ENCODE measurements around the gene MTCL1.

MTCL1 gene

DNA sequence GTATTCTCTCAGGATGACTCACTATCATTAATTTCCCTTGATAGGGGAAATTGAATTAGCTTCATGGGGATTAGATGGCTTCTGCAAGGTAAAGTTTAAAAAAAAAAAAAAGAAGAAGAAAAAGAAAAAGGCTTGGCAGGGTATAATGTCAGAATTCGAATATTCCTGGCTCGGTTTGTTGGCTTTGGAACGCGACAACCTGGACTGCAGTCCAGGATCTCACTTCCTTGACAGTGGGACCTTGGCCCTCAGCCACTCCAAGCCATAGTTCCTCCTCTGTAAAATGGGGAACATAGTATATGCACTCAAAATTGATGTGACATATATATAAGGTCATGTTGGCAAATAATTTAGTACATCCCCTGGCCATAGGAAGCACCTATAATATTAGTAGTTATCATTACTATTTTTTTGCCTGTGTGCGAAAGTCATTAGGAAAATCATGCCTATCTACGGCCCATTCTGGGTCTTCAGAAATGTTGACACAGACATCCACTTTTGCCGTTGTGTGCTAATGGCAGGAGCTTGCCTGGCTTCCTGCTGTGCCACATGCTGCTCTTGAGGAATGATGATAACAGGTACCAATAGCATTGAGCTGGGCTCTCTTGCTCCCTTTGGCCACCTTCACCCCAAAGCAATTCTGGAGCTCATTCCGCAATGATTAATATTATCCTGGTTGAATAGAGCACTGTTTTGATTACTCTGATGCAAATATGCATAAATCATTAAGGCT lies 97.9 kb downstream of the MTCL1 start:
- no peak for DNase-seq (ENCODE audit: low read depth in 2 of 2)
- no peak overlapping the region for H3K4me3 ChIP-seq (replicated peaks in 1 of 2; ENCODE audit: low read depth in 2 of 2, low read length in 2 of 2)
- TF ChIP-seq, protein P1, sequence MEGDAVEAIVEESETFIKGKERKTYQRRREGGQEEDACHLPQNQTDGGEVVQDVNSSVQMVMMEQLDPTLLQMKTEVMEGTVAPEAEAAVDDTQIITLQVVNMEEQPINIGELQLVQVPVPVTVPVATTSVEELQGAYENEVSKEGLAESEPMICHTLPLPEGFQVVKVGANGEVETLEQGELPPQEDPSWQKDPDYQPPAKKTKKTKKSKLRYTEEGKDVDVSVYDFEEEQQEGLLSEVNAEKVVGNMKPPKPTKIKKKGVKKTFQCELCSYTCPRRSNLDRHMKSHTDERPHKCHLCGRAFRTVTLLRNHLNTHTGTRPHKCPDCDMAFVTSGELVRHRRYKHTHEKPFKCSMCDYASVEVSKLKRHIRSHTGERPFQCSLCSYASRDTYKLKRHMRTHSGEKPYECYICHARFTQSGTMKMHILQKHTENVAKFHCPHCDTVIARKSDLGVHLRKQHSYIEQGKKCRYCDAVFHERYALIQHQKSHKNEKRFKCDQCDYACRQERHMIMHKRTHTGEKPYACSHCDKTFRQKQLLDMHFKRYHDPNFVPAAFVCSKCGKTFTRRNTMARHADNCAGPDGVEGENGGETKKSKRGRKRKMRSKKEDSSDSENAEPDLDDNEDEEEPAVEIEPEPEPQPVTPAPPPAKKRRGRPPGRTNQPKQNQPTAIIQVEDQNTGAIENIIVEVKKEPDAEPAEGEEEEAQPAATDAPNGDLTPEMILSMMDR (IDR thresholded peaks at IDR 0.05; ENCODE audit: low read depth, low read length): no peak

DNA sequence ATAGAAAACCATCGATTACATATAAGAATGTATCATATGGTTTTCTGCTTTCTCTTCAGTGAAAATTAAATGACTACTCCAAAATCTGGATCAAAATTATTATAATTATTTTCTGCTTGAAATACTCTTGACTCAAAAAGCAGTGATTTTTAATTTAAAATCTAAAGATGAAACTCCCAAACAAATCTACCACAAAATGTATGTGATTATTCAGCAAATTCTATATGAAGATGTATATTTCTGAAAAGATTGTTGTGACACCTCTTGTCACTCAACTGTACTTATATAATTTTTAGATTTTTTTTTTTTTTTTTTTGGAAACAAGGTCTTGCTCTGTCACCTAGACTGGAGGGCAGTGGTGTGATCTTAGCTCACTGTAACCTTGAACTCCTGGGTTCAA lies 98.6 kb downstream of the MTCL1 start:
- no peak overlapping the region for H3K4me3 ChIP-seq (replicated peaks in 1 of 2; ENCODE audit: low read depth in 2 of 2, low read length in 2 of 2)
- TF ChIP-seq, protein P1 (IDR thresholded peaks at IDR 0.05; ENCODE audit: low read depth, low read length): no peak
- no peak for DNase-seq (ENCODE audit: low read depth in 2 of 2)

DNA sequence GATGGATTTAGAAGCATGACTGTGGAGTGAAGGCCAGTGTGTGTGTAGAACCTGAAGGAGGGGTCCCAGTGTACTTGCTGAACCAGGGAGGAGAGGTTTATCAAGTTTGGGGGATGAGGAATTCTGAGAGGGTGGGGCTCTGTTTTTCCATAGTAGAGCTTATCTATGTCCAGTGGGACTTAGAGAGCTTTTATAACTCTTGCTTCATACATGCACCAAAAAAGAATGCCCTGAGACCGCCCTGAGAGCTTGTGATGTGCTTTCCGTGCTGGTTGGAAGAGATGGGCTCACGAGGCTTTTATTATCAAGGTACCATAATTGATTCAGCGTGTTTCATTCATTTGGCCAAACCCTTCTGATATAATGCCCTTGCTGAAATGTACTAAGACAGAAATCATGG lies 100.2 kb downstream of the MTCL1 start:
- H3K4me3 ChIP-seq (replicated peaks in 1 of 2; ENCODE audit: low read depth in 2 of 2, low read length in 2 of 2): no peak overlapping the region
- peak in 1 of 2 donors; percentile 67 for DNase-seq (ENCODE audit: low read depth in 2 of 2)
- TF ChIP-seq, protein P1 (IDR thresholded peaks at IDR 0.05; ENCODE audit: low read depth, low read length): no peak

DNA sequence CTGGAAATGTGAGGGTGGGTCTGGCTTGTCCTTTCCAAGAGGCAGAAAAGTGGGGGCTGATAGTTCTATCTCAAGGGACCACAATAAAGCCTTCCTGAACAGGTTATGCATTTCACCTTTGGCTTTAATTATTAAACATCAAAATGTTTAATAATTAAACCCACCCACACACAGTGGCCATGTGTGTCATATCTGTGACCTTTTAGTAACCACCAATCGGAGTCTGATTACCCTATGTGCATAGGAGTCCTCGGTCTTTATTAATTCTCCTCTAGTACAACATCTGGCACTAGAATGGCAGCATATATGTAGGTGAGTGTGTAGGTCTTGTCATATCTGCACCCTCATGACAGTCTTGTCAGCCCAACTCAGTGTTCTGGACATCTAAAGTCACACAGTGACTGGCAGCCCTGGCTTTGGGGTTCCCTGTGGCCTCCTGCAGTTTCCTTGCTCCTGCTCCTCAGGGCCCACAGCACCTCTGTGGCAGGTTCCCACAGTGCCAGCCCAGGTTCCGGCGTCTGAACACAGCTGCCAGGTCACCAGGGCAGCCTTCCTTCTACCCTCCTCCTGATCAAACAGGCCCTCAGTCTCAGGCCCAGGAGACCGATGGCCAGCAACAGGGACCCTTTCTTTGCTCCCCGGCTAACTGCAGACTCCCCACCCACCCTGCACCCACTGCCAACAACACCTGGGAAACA lies 100.9 kb downstream of the MTCL1 start:
- no peak overlapping the region for H3K4me3 ChIP-seq (replicated peaks in 1 of 2; ENCODE audit: low read depth in 2 of 2, low read length in 2 of 2)
- TF ChIP-seq, protein P1 (IDR thresholded peaks at IDR 0.05; ENCODE audit: low read depth, low read length): no peak
- DNase-seq (ENCODE audit: low read depth in 2 of 2): no peak

DNA sequence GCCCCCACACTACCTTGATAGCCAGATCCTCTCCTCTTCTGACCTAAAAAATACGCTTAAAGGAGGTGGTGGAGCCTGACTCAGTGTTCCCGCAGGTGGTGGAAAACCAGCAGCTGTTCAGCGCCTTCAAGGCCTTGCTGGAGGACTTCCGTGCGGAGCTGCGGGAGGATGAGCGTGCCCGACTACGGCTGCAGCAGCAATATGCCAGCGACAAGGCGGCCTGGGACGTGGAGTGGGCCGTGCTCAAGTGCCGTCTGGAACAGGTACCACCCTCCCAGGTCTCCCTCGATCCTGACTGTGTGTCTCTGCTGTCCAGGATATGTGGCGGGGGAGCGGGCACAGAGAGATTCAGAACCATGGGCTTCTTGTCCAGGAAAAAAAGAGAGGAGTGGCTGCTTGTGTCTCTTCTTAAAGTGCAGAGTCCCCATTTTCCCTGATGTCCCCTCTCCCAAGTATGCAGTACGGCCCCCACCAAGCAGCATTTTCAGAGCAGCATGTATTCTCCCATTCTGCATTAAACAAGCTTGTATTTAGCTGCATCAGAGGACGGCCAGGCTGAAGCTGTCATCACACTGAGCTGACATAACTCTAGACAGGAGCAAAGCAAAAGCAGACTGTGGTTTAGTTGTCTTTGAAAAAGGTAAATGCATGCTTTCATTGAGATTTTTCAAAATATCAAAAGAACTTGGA lies 101.6 kb downstream of the MTCL1 start:
- TF ChIP-seq, protein P1 (IDR thresholded peaks at IDR 0.05; ENCODE audit: low read depth, low read length): no peak
- no peak overlapping the region for H3K4me3 ChIP-seq (replicated peaks in 1 of 2; ENCODE audit: low read depth in 2 of 2, low read length in 2 of 2)
- no peak for DNase-seq (ENCODE audit: low read depth in 2 of 2)

DNA sequence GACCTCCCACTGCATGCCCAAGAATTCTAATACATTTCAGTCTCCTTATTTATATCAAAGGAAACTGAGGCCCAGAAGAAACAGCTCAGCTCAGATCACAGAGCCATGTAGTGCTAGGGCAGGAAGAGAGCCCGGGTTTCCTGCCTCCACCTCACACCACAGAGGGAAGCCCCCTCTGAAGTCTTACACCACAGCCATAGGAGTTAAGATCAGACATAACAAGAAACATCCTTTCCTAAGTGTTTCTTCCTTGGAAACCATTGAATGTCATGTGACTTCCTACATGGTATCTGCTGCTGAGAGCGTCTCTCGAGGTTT lies 102.1 kb downstream of the MTCL1 start:
- TF ChIP-seq, protein P1 (IDR thresholded peaks at IDR 0.05; ENCODE audit: low read depth, low read length): no peak
- no peak for DNase-seq (ENCODE audit: low read depth in 2 of 2)
- no peak overlapping the region for H3K4me3 ChIP-seq (replicated peaks in 1 of 2; ENCODE audit: low read depth in 2 of 2, low read length in 2 of 2)

Measured in cardiac fibroblast (primary cell).